WTC11 (cell line): Measurements from ENCODE around the gene MOCS1. TPM values are rescaled to one million over a fixed set of nuclear protein-coding genes. Genes with fewer than 3 reads are reported as not detected.

Source experiments
- ATAC-seq: fragments of 200-7000 bp; cut with Tn5 transposase; 2 replicates; pipeline ENCODE4 v1.10.0; 2021; ENCODE audit warnings: mild to moderate bottlenecking, moderate library complexity
- CTCF ChIA-PET: fragments of 300-600 bp; sonication (Branson Sonifier 250); formaldehyde crosslinking; loops from one replicate; lab custom pipeline; 2021; ENCODE audit warnings: antibody characterized with exemption; lab: Charles Lee
- POLR2A ChIA-PET: fragments of 350-600 bp; sonication (Branson Sonifier 250); formaldehyde crosslinking; loops from one replicate; lab custom pipeline; 2021; ENCODE audit warnings: antibody characterized with exemption; lab: Charles Lee
- DNase-seq: peaks from one replicate; pipeline ENCODE4 v3.0.0; 2021; ENCODE audit warnings: low spot score
- H3K27ac Mint-ChIP-seq: 2 replicates; pipeline ENCODE4 v1.8.0; 2021; ENCODE audit warnings: mixed read lengths
- H3K27me3 Mint-ChIP-seq: 2 replicates; pipeline ENCODE4 v1.8.0; 2021; ENCODE audit warnings: low read depth, mild to moderate bottlenecking, moderate library complexity, mixed read lengths
- H3K36me3 Mint-ChIP-seq: 2 replicates; pipeline ENCODE4 v1.8.0; 2021; ENCODE audit warnings: mixed read lengths
- H3K4me1 Mint-ChIP-seq: 2 replicates; pipeline ENCODE4 v1.8.0; 2022; ENCODE audit warnings: mixed read lengths
- H3K4me3 Mint-ChIP-seq: 2 replicates; pipeline ENCODE4 v1.8.0; 2021; ENCODE audit warnings: mild to moderate bottlenecking, moderate library complexity, mixed read lengths
- H3K9me3 Mint-ChIP-seq: 2 replicates; pipeline ENCODE4 v1.8.0; 2021; ENCODE audit warnings: mixed read lengths
- CREB1 ChIP-seq: sonication (generic); formaldehyde crosslinking; IDR thresholded peaks from 2 replicates; pipeline ENCODE4 v1.8.0; 2023; ENCODE audit warnings: mild to moderate bottlenecking, missing genetic modification reagents
- E2F4 ChIP-seq: sonication (generic); formaldehyde crosslinking; IDR thresholded peaks from 2 replicates; pipeline ENCODE4 v1.8.1; 2022; ENCODE audit warnings: low read depth, mild to moderate bottlenecking, moderate library complexity, missing genetic modification reagents, borderline replicate concordance
- FOXK1 ChIP-seq: sonication (generic); formaldehyde crosslinking; IDR thresholded peaks from 2 replicates; pipeline ENCODE4 v1.8.0; 2022; ENCODE audit warnings: mild to moderate bottlenecking, moderate library complexity, missing genetic modification reagents
- FOXP1 ChIP-seq: sonication (generic); formaldehyde crosslinking; IDR thresholded peaks from 2 replicates; pipeline ENCODE4 v1.8.0; 2022; ENCODE audit warnings: missing genetic modification reagents, mild to moderate bottlenecking, moderate library complexity, borderline replicate concordance
- GABPB1 ChIP-seq: sonication (generic); formaldehyde crosslinking; IDR thresholded peaks from 2 replicates; pipeline ENCODE4 v1.8.1; 2023; ENCODE audit warnings: mild to moderate bottlenecking, missing genetic modification reagents
- JUN ChIP-seq: sonication (generic); formaldehyde crosslinking; IDR thresholded peaks from 2 replicates; pipeline ENCODE4 v1.8.0; 2023; ENCODE audit warnings: mild to moderate bottlenecking, missing genetic modification reagents
- MXD4 ChIP-seq: fragments of 250-450 bp; sonication (Bioruptor Pico); IDR thresholded peaks from 2 replicates; pipeline ENCODE4 v1.8.0; 2021; ENCODE audit warnings: mild to moderate bottlenecking, moderate library complexity, borderline replicate concordance
- NFATC4 ChIP-seq: fragments of 250-450 bp; sonication (Bioruptor Pico); IDR thresholded peaks from 2 replicates; pipeline ENCODE4 v1.9.0; 2021; ENCODE audit warnings: mild to moderate bottlenecking
- NR2C2 ChIP-seq: sonication (generic); formaldehyde crosslinking; IDR thresholded peaks from 2 replicates; pipeline ENCODE4 v1.8.0; 2022; ENCODE audit warnings: mild to moderate bottlenecking, missing genetic modification reagents
- OVOL2 ChIP-seq: fragments of 250-450 bp; sonication (Bioruptor Pico); IDR thresholded peaks from 2 replicates; pipeline ENCODE4 v1.9.0; 2021; ENCODE audit warnings: mild to moderate bottlenecking, borderline replicate concordance
- PRDM15 ChIP-seq: sonication (generic); formaldehyde crosslinking; IDR thresholded peaks from 2 replicates; pipeline ENCODE4 v1.8.0; 2022; ENCODE audit warnings: missing genetic modification reagents
- SOX15 ChIP-seq: fragments of 250-450 bp; sonication (Bioruptor Pico); IDR thresholded peaks from 2 replicates; pipeline ENCODE4 v1.9.0; 2021; ENCODE audit warnings: mild to moderate bottlenecking
- TEAD1 ChIP-seq: sonication (generic); formaldehyde crosslinking; IDR thresholded peaks from 2 replicates; pipeline ENCODE4 v1.8.0; 2022; ENCODE audit warnings: mild to moderate bottlenecking, missing genetic modification reagents
- ZBTB21 ChIP-seq: sonication (generic); formaldehyde crosslinking; IDR thresholded peaks from 2 replicates; pipeline ENCODE4 v1.8.1; 2023; ENCODE audit warnings: mild to moderate bottlenecking, missing genetic modification reagents, borderline replicate concordance
- ZNF232 ChIP-seq: sonication (generic); formaldehyde crosslinking; IDR thresholded peaks from 2 replicates; pipeline ENCODE4 v1.8.0; 2022; ENCODE audit warnings: mild to moderate bottlenecking, missing genetic modification reagents
- ZNF396 ChIP-seq: fragments of 250-450 bp; sonication (Bioruptor Pico); IDR thresholded peaks from 2 replicates; pipeline ENCODE4 v1.8.0; 2021; ENCODE audit warnings: mild to moderate bottlenecking, moderate library complexity, borderline replicate concordance
- total RNA-seq: library from RNA; stranded (reverse); gene quantifications from 3 replicates; pipeline ENCODE4 v1.2.3, GENCODE V29; 2021
- TF ChIP-seq, protein P1 (sequence below): sonication (generic); formaldehyde crosslinking; IDR thresholded peaks from 2 replicates; pipeline ENCODE4 v1.8.1; 2022; ENCODE audit warnings: low read depth, missing genetic modification reagents, borderline replicate concordance

The MOCS1 gene
- total RNA-seq, 1 experiment from 2014 or later, result 18.5 TPM

DNA sequence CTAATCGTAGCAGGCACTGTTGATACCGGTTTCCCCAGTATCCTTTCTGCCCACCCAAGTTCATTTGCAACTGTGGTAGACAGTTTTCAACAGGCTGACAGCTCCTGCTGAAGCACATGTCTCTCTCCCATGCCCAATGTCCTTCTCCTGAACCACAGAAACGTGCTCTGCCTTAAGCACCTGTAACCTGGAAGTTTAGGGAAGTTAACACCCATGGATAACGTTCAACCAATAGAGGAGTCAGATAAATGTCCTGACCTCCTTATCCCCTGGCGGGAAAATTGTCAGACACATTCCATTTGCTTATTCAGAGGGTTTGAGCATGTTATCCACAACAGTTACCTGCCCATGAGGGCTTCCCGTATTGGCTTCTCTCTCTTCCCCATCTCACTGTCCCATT, 29.8 kb upstream of the MOCS1 start:
- no peak for DNase-seq
- ChIA-PET CTCF (no interaction called here), POLR2A (no interaction called here)
- no peaks in the 10 kb centered on the region for H3K27me3 Mint-ChIP-seq
- H3K36me3 Mint-ChIP-seq, result no peaks in the 10 kb centered on the region
- peaks cover 5% of the 10 kb centered on the region; the same call in 1 of the 2 replicates for H3K9me3 Mint-ChIP-seq
- ATAC-seq, result 0 out of 2 replicates have a peak, but pooled peaks have one; percentile 26
- TF ChIP-seq SOX15 (no peak), GABPB1 (CRISPR knock-in tag) (no peak), E2F4 (no peak)
- H3K4me1 Mint-ChIP-seq, result no peaks in the 10 kb centered on the region
- H3K4me3 Mint-ChIP-seq, result no peak overlapping the region
- H3K27ac Mint-ChIP-seq, result no peak overlapping the region

- ATAC-seq, result no peak
- H3K9me3 Mint-ChIP-seq, result peaks cover 5% of the 10 kb centered on the region; the same call in 1 of the 2 replicates
- H3K4me3 Mint-ChIP-seq, result no peak overlapping the region
- no peaks in the 10 kb centered on the region for H3K4me1 Mint-ChIP-seq
- ChIA-PET CTCF (no interaction called here), POLR2A (no interaction called here)
- H3K27ac Mint-ChIP-seq, result no peak overlapping the region
- no peaks in the 10 kb centered on the region for H3K27me3 Mint-ChIP-seq
- H3K36me3 Mint-ChIP-seq, result no peaks in the 10 kb centered on the region
- TF ChIP-seq PRDM15 (CRISPR knock-in tag) (no peak), NFATC4 (CRISPR knock-in tag) (no peak), MXD4 (CRISPR knock-in tag) (no peak), OVOL2 (no peak), CREB1 (CRISPR knock-in tag) (no peak), FOXK1 (CRISPR knock-in tag) (no peak), ZNF232 (CRISPR knock-in tag) (no peak), JUN (CRISPR knock-in tag) (no peak), ZNF396 (CRISPR knock-in tag) (no peak)
- TF ChIP-seq, protein P1, sequence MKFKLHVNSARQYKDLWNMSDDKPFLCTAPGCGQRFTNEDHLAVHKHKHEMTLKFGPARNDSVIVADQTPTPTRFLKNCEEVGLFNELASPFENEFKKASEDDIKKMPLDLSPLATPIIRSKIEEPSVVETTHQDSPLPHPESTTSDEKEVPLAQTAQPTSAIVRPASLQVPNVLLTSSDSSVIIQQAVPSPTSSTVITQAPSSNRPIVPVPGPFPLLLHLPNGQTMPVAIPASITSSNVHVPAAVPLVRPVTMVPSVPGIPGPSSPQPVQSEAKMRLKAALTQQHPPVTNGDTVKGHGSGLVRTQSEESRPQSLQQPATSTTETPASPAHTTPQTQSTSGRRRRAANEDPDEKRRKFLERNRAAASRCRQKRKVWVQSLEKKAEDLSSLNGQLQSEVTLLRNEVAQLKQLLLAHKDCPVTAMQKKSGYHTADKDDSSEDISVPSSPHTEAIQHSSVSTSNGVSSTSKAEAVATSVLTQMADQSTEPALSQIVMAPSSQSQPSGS (CRISPR knock-in tag), result no peak
- no peak for DNase-seq
These were observed 28.6 kb upstream of the MOCS1 start for GRCh38 chr6:39962831-39963230.

GRCh38 chr6:39961178-39961577, 26.9 kb upstream of the MOCS1 start:
- no peaks in the 10 kb centered on the region for H3K4me1 Mint-ChIP-seq
- no peak for ATAC-seq
- H3K36me3 Mint-ChIP-seq, result no peaks in the 10 kb centered on the region
- peaks cover 5% of the 10 kb centered on the region; the same call in 1 of the 2 replicates for H3K9me3 Mint-ChIP-seq
- no peak overlapping the region for H3K27ac Mint-ChIP-seq
- ChIA-PET POLR2A (no interaction called here), CTCF (no interaction called here)
- H3K27me3 Mint-ChIP-seq, result no peaks in the 10 kb centered on the region; the same call in 1 of the 2 replicates
- DNase-seq, result no peak
- TF ChIP-seq ZBTB21 (CRISPR knock-in tag), result no peak
- TF ChIP-seq MXD4 (CRISPR knock-in tag), result no peak
- no peak for TF ChIP-seq TEAD1 (CRISPR knock-in tag)
- TF ChIP-seq NFATC4 (CRISPR knock-in tag), result no peak
- no peak for TF ChIP-seq FOXP1 (CRISPR knock-in tag)
- TF ChIP-seq NR2C2 (CRISPR knock-in tag), result no peak
- H3K4me3 Mint-ChIP-seq, result no peak overlapping the region
